GM18502 (cell line): Measurements from ENCODE around the gene GDPD5.

Experiments used
- ATAC-seq: cut with Tn5 transposase; IDR thresholded peaks from one replicate; pipeline ENCODE4 v1.9.1; 2021; ENCODE audit warnings: mild to moderate bottlenecking; ENCODE audit not compliant: unreplicated experiment, poor library complexity

GDPD5 gene

DNA sequence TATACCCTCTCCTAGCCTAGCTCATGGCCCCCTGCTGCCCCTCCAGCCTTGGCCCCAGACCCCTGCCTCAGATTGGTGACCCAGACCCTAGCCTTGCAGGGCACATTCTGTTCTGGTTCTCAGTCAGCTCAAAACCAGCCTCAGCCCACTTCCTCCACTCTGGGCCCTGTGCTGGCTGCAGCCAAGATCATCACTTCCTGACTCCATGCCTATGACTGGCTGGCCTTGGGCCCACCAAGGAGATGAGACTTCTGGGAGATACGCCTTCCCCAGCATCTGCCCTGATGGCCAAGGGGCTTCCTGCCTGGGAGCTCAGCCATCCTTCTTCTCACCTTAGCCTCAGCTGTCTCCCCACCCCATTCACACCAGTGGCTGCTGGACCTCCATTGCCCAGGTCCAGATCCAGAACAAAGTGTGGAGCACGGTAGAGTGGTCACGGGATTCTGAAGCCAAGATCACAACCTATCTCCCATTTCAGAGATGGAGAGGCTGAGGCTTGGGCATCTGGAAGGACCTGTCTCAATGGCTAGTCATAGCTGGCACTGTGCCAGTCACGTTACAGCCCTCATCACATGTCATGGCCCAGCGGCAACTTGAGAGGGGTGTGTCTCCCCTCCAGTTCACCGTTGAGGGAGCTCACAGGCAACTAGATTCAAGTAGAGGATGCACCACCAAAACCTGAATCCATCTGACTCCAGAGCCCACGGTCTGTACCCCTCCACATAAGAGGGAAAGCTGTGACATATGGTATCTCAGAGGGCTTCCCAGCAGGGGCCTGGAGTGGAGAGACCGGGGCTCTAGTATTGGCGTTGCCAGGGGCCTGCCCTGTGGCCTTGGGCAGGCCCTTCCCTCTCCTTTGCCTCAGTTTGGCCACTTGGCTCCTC is 49.7 kb downstream of the GDPD5 start:
- ATAC-seq = no peak

GRCh38 chr11:75474878-75475766 is 50.6 kb downstream of the GDPD5 start:
- no peak for ATAC-seq

GRCh38 chr11:75474240-75474639 is 51.5 kb downstream of the GDPD5 start:
- ATAC-seq = no peak

GRCh38 chr11:75473684-75474083 is 52.1 kb downstream of the GDPD5 start:
- no peak for ATAC-seq

GRCh38 chr11:75472081-75472732 is 53.5 kb downstream of the GDPD5 start:
- no peak for ATAC-seq

GRCh38 chr11:75471176-75471973 is 54.4 kb downstream of the GDPD5 start:
- no peak for ATAC-seq

DNA sequence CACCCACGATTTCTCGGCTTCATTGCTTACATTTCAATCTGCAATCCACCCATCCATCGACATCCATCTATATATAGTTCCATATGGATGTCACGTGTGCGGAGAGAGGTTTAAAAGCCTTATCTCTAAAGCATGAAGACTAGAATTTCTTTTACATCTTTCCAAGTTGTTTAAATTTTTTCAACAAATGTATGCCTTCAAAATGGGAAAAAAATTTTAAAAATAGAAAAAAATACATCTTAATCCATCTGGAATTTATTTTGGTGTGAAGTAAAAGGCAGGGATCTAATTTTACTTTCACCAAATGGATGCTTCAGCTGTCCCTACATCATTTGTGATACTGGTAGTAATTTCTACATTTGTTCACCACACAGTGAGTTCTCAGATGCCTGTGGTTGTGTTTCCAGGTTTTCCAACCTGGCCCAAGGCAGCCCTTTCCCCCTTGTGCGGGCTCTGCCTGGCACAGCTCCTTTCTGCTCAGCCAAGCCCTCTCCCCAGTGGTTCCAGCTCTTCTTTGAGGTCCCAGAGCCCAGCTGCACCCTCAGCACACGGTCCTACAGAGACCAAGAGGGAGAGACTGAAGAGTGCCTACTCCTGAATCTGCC is 55.2 kb downstream of the GDPD5 start:
- ATAC-seq = no peak

DNA sequence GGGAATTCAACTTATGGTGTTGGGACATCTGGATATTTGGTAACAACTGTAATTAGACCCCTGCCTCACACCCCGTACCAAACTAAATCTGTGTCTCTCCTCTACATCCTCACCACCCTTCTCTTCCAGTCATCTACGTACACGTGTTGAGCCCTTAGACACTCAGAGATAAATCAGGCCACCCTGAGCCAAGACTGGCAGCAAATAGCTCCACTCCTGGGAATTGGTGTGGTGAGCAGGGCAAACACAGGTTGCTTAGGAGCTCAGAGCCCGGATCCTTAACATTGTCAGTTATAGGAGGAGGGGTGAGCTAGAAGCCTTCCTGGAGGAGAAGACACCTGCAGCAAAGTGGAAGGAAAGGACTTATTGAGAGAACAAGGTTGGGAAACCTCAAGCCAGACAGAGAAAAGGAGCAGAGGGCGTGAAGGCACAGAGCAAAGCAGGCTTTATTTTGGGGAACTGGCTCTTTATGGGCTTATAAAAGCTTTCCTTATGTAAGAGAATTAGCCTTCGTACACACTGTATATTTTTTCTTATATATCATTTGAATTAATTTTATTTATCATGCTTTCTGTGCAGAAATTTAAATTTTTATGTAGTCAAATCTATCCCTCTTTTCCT is 55.8 kb downstream of the GDPD5 start:
- no peak for ATAC-seq

GRCh38 chr11:75468534-75469340 is 57.0 kb downstream of the GDPD5 start:
- no peak for ATAC-seq

DNA sequence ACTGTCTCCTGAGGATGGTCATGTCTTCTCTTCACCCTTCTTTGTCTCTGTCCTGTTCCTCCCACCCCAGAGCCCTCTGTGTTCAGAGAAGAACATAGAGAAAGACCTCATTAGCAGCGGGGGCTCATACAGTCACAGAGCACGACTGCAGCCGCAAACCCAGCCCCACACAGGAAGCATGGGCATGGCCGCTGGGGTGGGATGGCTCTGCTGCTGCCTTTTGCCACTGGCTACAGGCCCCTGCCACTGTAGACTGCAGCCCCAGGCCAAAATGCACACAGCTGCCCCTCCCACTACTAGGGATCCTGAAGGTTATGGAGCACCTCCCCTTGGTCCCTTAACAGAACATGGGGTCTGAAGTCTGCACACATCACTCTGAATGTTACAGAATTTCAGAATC is 57.9 kb downstream of the GDPD5 start:
- ATAC-seq = no peak

GRCh38 chr11:75467311-75467710 is 58.4 kb downstream of the GDPD5 start:
- no peak for ATAC-seq

- no peak for ATAC-seq
These were observed 59.8 kb downstream of the GDPD5 start for GRCh38 chr11:75465701-75466531.

- ATAC-seq = no peak
These were observed 62.5 kb downstream of the GDPD5 start for GRCh38 chr11:75463106-75463774.

DNA sequence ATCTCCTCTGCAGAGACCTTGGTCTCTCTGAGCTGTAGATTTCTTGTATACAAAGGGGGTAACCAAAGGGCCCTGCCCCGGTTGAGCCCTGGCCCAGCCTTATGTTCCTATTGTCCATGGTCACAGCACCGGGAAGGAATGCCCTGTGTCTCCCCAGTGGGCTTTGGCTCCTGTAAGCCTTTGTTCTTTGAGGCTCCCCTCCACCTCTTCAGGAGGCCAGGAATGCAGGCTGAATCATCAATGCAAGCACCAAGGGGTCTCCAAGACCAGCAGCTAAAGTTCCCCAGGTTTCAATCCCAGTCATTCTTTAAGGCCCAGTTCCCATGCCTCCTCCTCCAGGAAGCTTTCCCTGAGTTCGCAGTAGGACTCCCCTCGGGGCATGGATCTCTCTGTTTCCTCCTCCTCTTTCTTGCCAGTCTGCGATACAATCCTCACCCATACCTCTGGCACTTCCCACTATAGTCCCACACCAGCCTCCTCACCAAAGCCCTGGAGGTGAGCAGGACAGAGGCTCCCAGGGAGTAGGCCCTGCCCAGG is 63.6 kb downstream of the GDPD5 start:
- ATAC-seq = no peak

- ATAC-seq = no peak
These were observed 64.6 kb downstream of the GDPD5 start for GRCh38 chr11:75461151-75461550.

DNA sequence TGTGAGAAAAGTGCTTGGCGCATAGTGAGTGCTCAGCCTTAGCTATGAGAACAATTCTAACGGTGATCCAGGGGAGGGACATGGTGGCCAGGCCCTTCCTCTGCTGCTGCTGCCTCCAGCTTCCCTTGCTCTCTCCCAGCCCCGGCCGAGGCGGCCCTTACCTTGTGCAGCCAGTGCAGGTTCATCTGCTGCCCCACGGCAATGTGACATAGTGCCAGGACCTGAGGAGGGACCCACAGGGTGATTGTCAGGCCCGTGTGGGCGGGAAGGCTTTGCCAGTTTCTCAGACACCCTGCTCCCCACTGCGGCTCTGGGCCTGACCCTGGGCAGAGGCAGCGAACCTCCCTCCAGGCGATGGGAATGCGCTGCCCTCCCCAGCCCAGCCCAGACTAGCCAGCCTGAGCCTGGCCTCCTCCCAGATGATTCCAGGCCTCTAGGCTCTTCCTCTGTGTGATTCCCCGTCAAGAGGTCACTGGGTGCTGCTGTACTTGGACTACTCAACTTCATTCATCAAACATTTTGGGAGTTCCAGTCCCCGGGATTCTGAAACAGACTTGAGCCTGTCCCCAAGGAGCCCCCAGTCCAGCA is 69.1 kb downstream of the GDPD5 start:
- no peak for ATAC-seq
